Testis (tissue), 3 donors: ENCODE results near the gene PTH. TPM values are rescaled to one million over a fixed set of nuclear protein-coding genes. Genes with fewer than 3 reads are reported as not detected.

ENCODE experiments used
- DNase-seq: peaks from one replicate; pipeline ENCODE4 v3.0.0-alpha.2; 2019
- H3K27ac ChIP-seq, 2 donors: fragments of 200-600 bp; sonication (generic); one replicate each; pipeline ENCODE4 v1.5.1; 2019
- H3K27me3 ChIP-seq: fragments of 200-600 bp; sonication (generic); one replicate; pipeline ENCODE4 v1.5.1; 2019
- H3K36me3 ChIP-seq: fragments of 200-600 bp; sonication (generic); one replicate; pipeline ENCODE4 v1.5.1; 2017; ENCODE audit warnings: low read depth; ENCODE audit errors: missing control alignments
- H3K4me1 ChIP-seq: fragments of 200-600 bp; sonication (generic); one replicate; pipeline ENCODE4 v1.5.1; 2019
- H3K4me3 ChIP-seq, 2 donors: fragments of 200-600 bp; sonication (generic); one replicate each; pipeline ENCODE4 v1.5.1; 2017 to 2019
- H3K9me3 ChIP-seq: fragments of 200-600 bp; sonication (generic); one replicate; pipeline ENCODE4 v1.5.1; 2017
- CTCF ChIP-seq, 3 experiments: fragments of 450-650 bp in 2 of 3; fragments of 200-600 bp in 1 of 3; sonication (generic) in 1 of 3; IDR thresholded peaks; one replicate each; pipeline ENCODE4 v1.5.1; 2016 to 2019; ENCODE audit warnings: antibody characterized with exemption in 3 of 3, mild to moderate bottlenecking in 2 of 3, moderate library complexity in 1 of 3
- POLR2A ChIP-seq: fragments of 450-650 bp; IDR thresholded peaks from one replicate; pipeline ENCODE4 v1.6.1; 2017; ENCODE audit warnings: antibody characterized with exemption, mild to moderate bottlenecking, moderate library complexity
- WGBS, 2 donors: methylation state at CpG; one replicate each; pipeline ENCODE4 v1.1.5; 2018; 5-methylcytosine and 5-hydroxymethylcytosine counted together
- intact Hi-C: fragments of 100-400 bp; cut with DNase I; formaldehyde crosslinking; loops from one replicate; pipeline ENCODE4 v1.15.1; 2023; ENCODE audit warnings: low total_unique reads
- polyA plus RNA-seq: library from polyadenylated mRNA; stranded (reverse); fragments of 350-450 nt; fragmentation: Illumina TruSeq; extraction: RNeasy Lipid Tissue Mini Kit (QIAGEN cat#74804); gene quantifications from one replicate; pipeline ENCODE4 v1.2.3, GENCODE V29; 2014; ENCODE audit warnings: low read depth, low replicate concordance; ENCODE audit not compliant: insufficient read depth
- total RNA-seq, 2 donors: library from RNA; depleted of rRNA; stranded (reverse); fragments of >200 nt; gene quantifications; one replicate each; pipeline ENCODE4 v1.2.3, GENCODE V29; 2016

The PTH gene
- total and polyA plus RNA-seq, 3 donors from 2014 or later = not detected

GRCh38 chr11:13465909-13466371 is 29.9 kb downstream of the PTH start:
- Histone ChIP-seq H3K36me3 (no peaks in the 10 kb centered on the region), H3K4me3 (no peak overlapping the region), H3K27ac (no peak overlapping the region), H3K9me3 (no peaks in the 10 kb centered on the region), H3K27me3 (no peaks in the 10 kb centered on the region), H3K4me1 (peaks cover 6% of the 10 kb centered on the region)
- DNase-seq = no peak
- TF ChIP-seq CTCF (IDR thresholded peaks at IDR 0.05) (peak in 2 of 3 experiments; percentile 28 to 53), POLR2A (no peak)
- intact Hi-C loops = no loop called here
- 6 to 7% methylated on average over 6 of the region's 6 CpGs for WGBS, 2 donors

- H3K36me3 ChIP-seq = no peaks in the 10 kb centered on the region
- no peaks in the 10 kb centered on the region for H3K9me3 ChIP-seq
- DNase-seq = no peak
- intact Hi-C loops = no loop called here
- peak overlapping the region; percentile 80 to 94 for H3K4me3 ChIP-seq
- no peaks in the 10 kb centered on the region for H3K27me3 ChIP-seq
- H3K4me1 ChIP-seq = peaks cover 6% of the 10 kb centered on the region
- TF ChIP-seq CTCF (IDR thresholded peaks at IDR 0.05) (no peak), POLR2A (no peak)
- 23 to 25% methylated on average over 12 of the region's 12 CpGs for WGBS, 2 donors
- peak overlapping the region; percentile 81 to 87 for H3K27ac ChIP-seq
These were observed 32.0 kb downstream of the PTH start for GRCh38 chr11:13463779-13464290.

GRCh38 chr11:13462901-13463778 is 32.7 kb downstream of the PTH start, which contains the start of gene BTBD10:
BTBD10 (minus strand) TSS chr11:13463222; CDS start chr11:13445124, 18,098 bp downstream.
- H3K9me3 ChIP-seq = no peaks in the 10 kb centered on the region
- peak within 1 kb of the TSS; percentile 81 to 87 for H3K27ac ChIP-seq
- TF ChIP-seq POLR2A (peak; percentile 75), CTCF (IDR thresholded peaks at IDR 0.05) (no peak)
- intact Hi-C loops = no loop called here
- peaks cover 6% of the 10 kb centered on the region for H3K4me1 ChIP-seq
- no peaks in the 10 kb centered on the region for H3K36me3 ChIP-seq
- 1% methylated on average over 23 to 71 of the region's 71 CpGs for WGBS, 2 donors
- DNase-seq = peak; percentile 96
- no peaks in the 10 kb centered on the region for H3K27me3 ChIP-seq
- H3K4me3 ChIP-seq = peak within 1 kb of the TSS; percentile 80 to 94

GRCh38 chr11:13462311-13462900 is 33.4 kb downstream of the PTH start:
- intact Hi-C loops = no loop called here
- Histone ChIP-seq H3K36me3 (no peaks in the 10 kb centered on the region), H3K9me3 (no peaks in the 10 kb centered on the region), H3K27ac (peak overlapping the region; percentile 81 to 87), H3K4me3 (peak overlapping the region; percentile 80 to 94), H3K4me1 (peaks cover 6% of the 10 kb centered on the region), H3K27me3 (no peaks in the 10 kb centered on the region)
- WGBS, 2 donors = 2% methylated on average over 17 to 18 of the region's 18 CpGs
- peak; percentile 83 for DNase-seq
- TF ChIP-seq POLR2A (no peak), CTCF (IDR thresholded peaks at IDR 0.05) (no peak)
